Fibroblast of the aortic adventitia (primary cell): ENCODE measurements around the gene TIFAB. TPM values are rescaled to one million over a fixed set of nuclear protein-coding genes. Genes with fewer than 3 reads are reported as not detected.

Experiments used
- DNase-seq: peaks from one replicate; pipeline ENCODE4 v3.0.0-alpha.2; 2010; ENCODE audit warnings: low read depth
- H3K4me3 ChIP-seq: 2 replicates; pipeline ENCODE4 v1.5.1; 2011; ENCODE audit warnings: low read depth, mild to moderate bottlenecking, control low read depth, low read length, moderate library complexity
- CTCF ChIP-seq: IDR thresholded peaks from 2 replicates; pipeline ENCODE4 v1.5.1; 2011; ENCODE audit warnings: mild to moderate bottlenecking, low read length, control low read depth, inconsistent platforms; ENCODE audit not compliant: insufficient read depth
- total RNA-seq: library from RNA; depleted of rRNA; stranded (reverse); fragments of >200 nt; gene quantifications from 2 replicates; pipeline ENCODE4 v1.2.3, GENCODE V29; 2012; ENCODE audit warnings: low replicate concordance

Gene TIFAB
- total RNA-seq, 1 donor = not detected

- no peak overlapping the region for H3K4me3 ChIP-seq
- no peak for TF ChIP-seq CTCF
- no peak for DNase-seq
Measured at GRCh38 chr5:135448791-135449507, 3.2 kb downstream of the TIFAB start.

- TF ChIP-seq CTCF = no peak
Measured at GRCh38 chr5:135448071-135448739, 3.9 kb downstream of the TIFAB start.

GRCh38 chr5:135447298-135447929, 4.7 kb downstream of the TIFAB start, which contains the start of gene DCANP1:
TSS of gene DCANP1 (minus strand) at chr5:135447348. CDS start at chr5:135447108, 240 bp downstream.
- no peak for DNase-seq
- no peak for TF ChIP-seq CTCF

More at GRCh38 chr5:135448071-135448739, 3.9 kb downstream of the TIFAB start:
- no peak for DNase-seq
- no peak overlapping the region for H3K4me3 ChIP-seq

GRCh38 chr5:135446615-135447014, 5.5 kb downstream of the TIFAB start:
- DNase-seq = no peak

More at GRCh38 chr5:135447298-135447929, 4.7 kb downstream of the TIFAB start, which contains the start of gene DCANP1:
- H3K4me3 ChIP-seq = no peak within 1 kb of the TSS

GRCh38 chr5:135446206-135446605, 5.9 kb downstream of the TIFAB start:
- no peak overlapping the region for H3K4me3 ChIP-seq
- no peak for DNase-seq
- TF ChIP-seq CTCF = no peak

More at GRCh38 chr5:135446615-135447014, 5.5 kb downstream of the TIFAB start:
- no peak overlapping the region for H3K4me3 ChIP-seq
- TF ChIP-seq CTCF = no peak

GRCh38 chr5:135445306-135445985, 6.7 kb downstream of the TIFAB start:
- no peak for TF ChIP-seq CTCF
- no peak overlapping the region for H3K4me3 ChIP-seq
- DNase-seq = no peak
